Astrocyte (in vitro differentiated cells and primary cell): ENCODE measurements around the gene STT3B. TPM values are rescaled to one million over a fixed set of nuclear protein-coding genes. Genes with fewer than 3 reads are reported as not detected.

ENCODE experiments used
- DNase-seq: peaks from one replicate; pipeline ENCODE4 v3.0.0-alpha.2; 2010; ENCODE audit warnings: low read depth
- FAIRE-seq: peaks from 2 replicates; lab custom pipeline; 2011; peaks lifted over from hg19 to GRCh38; lab: Jason Lieb, UNC
- H2AFZ ChIP-seq: 2 replicates; pipeline ENCODE4 v1.6.0; 2012; ENCODE audit warnings: low read depth, low read length, inconsistent platforms
- H3K27ac ChIP-seq: 2 replicates; pipeline ENCODE4 v1.5.1; 2011; ENCODE audit warnings: low read depth, low read length, inconsistent platforms
- H3K27me3 ChIP-seq: 2 replicates; pipeline ENCODE4 v1.6.0; 2011; ENCODE audit warnings: low read length, inconsistent platforms; ENCODE audit not compliant: insufficient read depth
- H3K36me3 ChIP-seq: 2 replicates; pipeline ENCODE4 v1.5.1; 2011; ENCODE audit warnings: low read length, inconsistent platforms; ENCODE audit not compliant: insufficient read depth
- H3K4me1 ChIP-seq: 2 replicates; pipeline ENCODE4 v1.5.1; 2011; ENCODE audit warnings: low read length, inconsistent platforms; ENCODE audit not compliant: insufficient read depth
- H3K4me2 ChIP-seq: 2 replicates; pipeline ENCODE4 v1.6.0; 2012; ENCODE audit warnings: low read length, inconsistent platforms
- H3K4me3 ChIP-seq: 2 replicates; pipeline ENCODE4 v1.5.1; 2011; ENCODE audit warnings: low read depth, mild to moderate bottlenecking, low read length, inconsistent platforms; ENCODE audit not compliant: insufficient read depth
- H3K79me2 ChIP-seq: 2 replicates; pipeline ENCODE4 v1.6.0; 2012; ENCODE audit warnings: mild to moderate bottlenecking, low read length, inconsistent platforms; ENCODE audit not compliant: insufficient read depth
- H3K9ac ChIP-seq: 2 replicates; pipeline ENCODE4 v1.6.0; 2012; ENCODE audit warnings: mild to moderate bottlenecking, low read length, inconsistent platforms
- H3K9me3 ChIP-seq: 2 replicates; pipeline ENCODE4 v1.5.1; 2012; ENCODE audit warnings: low read depth, mild to moderate bottlenecking, low read length, inconsistent platforms; ENCODE audit not compliant: insufficient read depth
- H4K20me1 ChIP-seq: 2 replicates; pipeline ENCODE4 v1.6.0; 2012; ENCODE audit warnings: low read length, inconsistent platforms; ENCODE audit not compliant: insufficient read depth
- H3K27ac Mint-ChIP-seq: one replicate; pipeline ENCODE4 v1.8.0; 2021; ENCODE audit warnings: mild to moderate bottlenecking, mixed read lengths; ENCODE audit not compliant: unreplicated experiment
- H3K27me3 Mint-ChIP-seq: one replicate; pipeline ENCODE4 v1.8.0; 2021; ENCODE audit warnings: low read depth, mixed read lengths; ENCODE audit not compliant: unreplicated experiment
- H3K36me3 Mint-ChIP-seq: one replicate; pipeline ENCODE4 v1.8.0; 2021; ENCODE audit warnings: low read depth, mixed read lengths; ENCODE audit not compliant: unreplicated experiment
- H3K4me1 Mint-ChIP-seq: one replicate; pipeline ENCODE4 v1.8.0; 2021; ENCODE audit warnings: low read depth, mixed read lengths; ENCODE audit not compliant: unreplicated experiment
- H3K4me3 Mint-ChIP-seq: one replicate; pipeline ENCODE4 v1.8.0; 2021; ENCODE audit warnings: mild to moderate bottlenecking, moderate library complexity, mixed read lengths; ENCODE audit not compliant: unreplicated experiment
- H3K9me3 Mint-ChIP-seq: one replicate; pipeline ENCODE4 v1.8.0; 2021; ENCODE audit warnings: mild to moderate bottlenecking, mixed read lengths; ENCODE audit not compliant: unreplicated experiment
- EZH2 ChIP-seq: IDR thresholded peaks from 2 replicates; pipeline ENCODE4 v1.6.1; 2012; ENCODE audit warnings: mild to moderate bottlenecking, low read length, inconsistent platforms; ENCODE audit not compliant: insufficient read depth
- total RNA-seq: library from RNA; stranded (reverse); gene quantifications from 2 replicates; pipeline ENCODE4 v1.2.1, GENCODE V29; 2021
- TF ChIP-seq, protein P1 (sequence below): IDR thresholded peaks from 2 replicates; pipeline ENCODE4 v1.5.1; 2011; ENCODE audit warnings: low read depth, mild to moderate bottlenecking, inconsistent platforms, low read length, moderate library complexity; ENCODE audit not compliant: insufficient read depth

Gene STT3B
- total RNA-seq, 1 donor from 2014 or later: 156 TPM

DNA sequence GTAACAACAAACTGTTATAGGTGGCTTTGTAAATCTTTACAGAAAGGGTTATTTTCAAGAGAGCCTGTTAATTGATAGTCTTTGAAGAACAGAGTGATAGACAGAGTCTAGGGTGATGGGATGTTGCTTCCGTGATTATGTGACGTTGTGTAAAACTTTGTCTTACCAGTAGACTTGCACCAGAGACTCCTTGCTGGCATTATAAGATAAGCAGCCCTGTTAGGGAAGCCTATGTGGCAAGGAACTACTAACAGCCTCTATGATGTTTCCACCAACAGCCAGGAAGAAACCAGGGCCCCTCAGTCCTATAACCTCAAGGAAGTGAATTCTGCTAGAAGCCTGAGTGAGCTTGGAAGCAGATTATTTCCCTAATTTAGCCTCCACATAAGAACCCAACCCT lies 18.9 kb downstream of the STT3B start:
- TF ChIP-seq, protein P1, sequence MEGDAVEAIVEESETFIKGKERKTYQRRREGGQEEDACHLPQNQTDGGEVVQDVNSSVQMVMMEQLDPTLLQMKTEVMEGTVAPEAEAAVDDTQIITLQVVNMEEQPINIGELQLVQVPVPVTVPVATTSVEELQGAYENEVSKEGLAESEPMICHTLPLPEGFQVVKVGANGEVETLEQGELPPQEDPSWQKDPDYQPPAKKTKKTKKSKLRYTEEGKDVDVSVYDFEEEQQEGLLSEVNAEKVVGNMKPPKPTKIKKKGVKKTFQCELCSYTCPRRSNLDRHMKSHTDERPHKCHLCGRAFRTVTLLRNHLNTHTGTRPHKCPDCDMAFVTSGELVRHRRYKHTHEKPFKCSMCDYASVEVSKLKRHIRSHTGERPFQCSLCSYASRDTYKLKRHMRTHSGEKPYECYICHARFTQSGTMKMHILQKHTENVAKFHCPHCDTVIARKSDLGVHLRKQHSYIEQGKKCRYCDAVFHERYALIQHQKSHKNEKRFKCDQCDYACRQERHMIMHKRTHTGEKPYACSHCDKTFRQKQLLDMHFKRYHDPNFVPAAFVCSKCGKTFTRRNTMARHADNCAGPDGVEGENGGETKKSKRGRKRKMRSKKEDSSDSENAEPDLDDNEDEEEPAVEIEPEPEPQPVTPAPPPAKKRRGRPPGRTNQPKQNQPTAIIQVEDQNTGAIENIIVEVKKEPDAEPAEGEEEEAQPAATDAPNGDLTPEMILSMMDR: no peak
- no peak for TF ChIP-seq EZH2
- DNase-seq (no peak), FAIRE-seq (no peak)
- Histone ChIP-seq H3K4me1 (no peaks in the 10 kb centered on the region), H3K4me3 (no peak overlapping the region), H3K4me2 (no peak overlapping the region), H3K36me3 (no peaks in the 10 kb centered on the region), H3K27me3 (no peaks in the 10 kb centered on the region), H3K27ac (no peak overlapping the region), H3K79me2 (peaks cover 99% of the 10 kb centered on the region), H3K9me3 (no peaks in the 10 kb centered on the region), H3K9ac (no peak overlapping the region), H2AFZ (no peak overlapping the region), H4K20me1 (peaks cover 89% of the 10 kb centered on the region)
- H3K27ac Mint-ChIP-seq: no peak overlapping the region
- no peak overlapping the region for H3K4me3 Mint-ChIP-seq
- peaks cover 20% of the 10 kb centered on the region for H3K4me1 Mint-ChIP-seq
- H3K9me3 Mint-ChIP-seq: no peaks in the 10 kb centered on the region
- no peaks in the 10 kb centered on the region for H3K27me3 Mint-ChIP-seq
- H3K36me3 Mint-ChIP-seq: peaks cover 2% of the 10 kb centered on the region

DNA sequence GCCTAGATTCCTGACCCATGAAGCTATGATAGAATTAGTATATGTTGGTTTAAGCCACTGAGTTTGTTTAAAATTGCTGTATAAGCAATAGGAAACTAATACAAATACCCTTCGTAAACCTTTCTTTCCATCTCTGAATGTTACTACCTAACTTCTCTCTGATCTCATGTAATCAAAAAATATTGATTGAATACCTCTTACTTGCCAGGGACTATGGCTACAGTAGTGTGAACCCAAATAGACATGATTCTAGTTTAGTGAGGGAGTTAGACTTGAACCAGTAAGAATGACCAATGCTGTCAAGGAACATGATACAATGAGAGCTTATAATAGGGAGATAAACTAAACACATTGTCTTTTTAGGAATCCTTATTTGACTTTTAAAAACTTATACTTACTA lies 19.4 kb downstream of the STT3B start:
- Histone ChIP-seq H3K4me3 (no peak overlapping the region), H3K9ac (no peak overlapping the region), H3K27me3 (no peaks in the 10 kb centered on the region), H3K36me3 (no peaks in the 10 kb centered on the region), H3K27ac (no peak overlapping the region), H2AFZ (no peak overlapping the region), H3K4me1 (no peaks in the 10 kb centered on the region), H4K20me1 (peaks cover 89% of the 10 kb centered on the region), H3K4me2 (no peak overlapping the region), H3K79me2 (peaks cover 99% of the 10 kb centered on the region), H3K9me3 (no peaks in the 10 kb centered on the region)
- FAIRE-seq: no peak
- Mint-ChIP-seq H3K4me3 (no peak overlapping the region), H3K27me3 (no peaks in the 10 kb centered on the region), H3K4me1 (peaks cover 18% of the 10 kb centered on the region), H3K27ac (no peak overlapping the region), H3K9me3 (no peaks in the 10 kb centered on the region), H3K36me3 (peaks cover 2% of the 10 kb centered on the region)
- TF ChIP-seq, protein P1: no peak
- TF ChIP-seq EZH2: no peak
- no peak for DNase-seq

DNA sequence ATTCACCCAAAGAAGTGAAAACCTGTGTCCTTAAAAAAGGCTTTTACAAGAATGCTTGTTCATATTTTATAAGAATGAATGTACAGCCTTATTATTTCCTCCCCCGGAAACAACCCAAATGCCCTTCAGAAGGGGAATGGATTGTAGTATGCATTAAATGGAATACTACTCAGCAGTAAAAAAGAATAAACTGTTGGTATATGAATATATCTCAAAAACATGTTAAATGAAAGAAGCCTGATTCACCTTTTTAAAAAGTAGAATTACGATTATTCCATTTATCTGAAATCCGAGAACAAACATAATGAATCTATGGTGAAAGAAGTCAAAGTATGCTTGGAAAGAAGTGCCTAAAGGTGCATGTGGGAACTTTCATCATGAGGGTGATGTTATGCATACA lies 20.5 kb downstream of the STT3B start:
- no peaks in the 10 kb centered on the region for H3K27me3 ChIP-seq
- H4K20me1 ChIP-seq: peaks cover 87% of the 10 kb centered on the region
- H2AFZ ChIP-seq: no peak overlapping the region
- H3K4me1 ChIP-seq: no peaks in the 10 kb centered on the region
- H3K27ac ChIP-seq: no peak overlapping the region
- no peaks in the 10 kb centered on the region for H3K36me3 ChIP-seq
- no peaks in the 10 kb centered on the region for H3K9me3 ChIP-seq
- no peak overlapping the region for H3K4me3 Mint-ChIP-seq
- FAIRE-seq: no peak
- no peak overlapping the region for H3K4me3 ChIP-seq
- no peak overlapping the region for H3K9ac ChIP-seq
- no peak for DNase-seq
- no peaks in the 10 kb centered on the region for H3K9me3 Mint-ChIP-seq
- peaks cover 97% of the 10 kb centered on the region for H3K79me2 ChIP-seq
- TF ChIP-seq EZH2: no peak
- peaks cover 9% of the 10 kb centered on the region for H3K4me1 Mint-ChIP-seq
- H3K27me3 Mint-ChIP-seq: no peaks in the 10 kb centered on the region
- no peak overlapping the region for H3K4me2 ChIP-seq
- H3K36me3 Mint-ChIP-seq: peaks cover 2% of the 10 kb centered on the region
- no peak overlapping the region for H3K27ac Mint-ChIP-seq
